Astrocyte (in vitro differentiated cells and primary cell): ENCODE data around the gene FAM163A. TPM values are rescaled to one million over a fixed set of nuclear protein-coding genes. Genes with fewer than 3 reads are reported as not detected.

Source experiments
- DNase-seq: peaks from one replicate; pipeline ENCODE4 v3.0.0-alpha.2; 2010; ENCODE audit warnings: low read depth
- FAIRE-seq: peaks from 2 replicates; lab custom pipeline; 2011; peaks lifted over from hg19 to GRCh38; lab: Jason Lieb, UNC
- H2AFZ ChIP-seq: 2 replicates; pipeline ENCODE4 v1.6.0; 2012; ENCODE audit warnings: low read depth, low read length, inconsistent platforms
- H3K27ac ChIP-seq: 2 replicates; pipeline ENCODE4 v1.5.1; 2011; ENCODE audit warnings: low read depth, low read length, inconsistent platforms
- H3K27me3 ChIP-seq: 2 replicates; pipeline ENCODE4 v1.6.0; 2011; ENCODE audit warnings: low read length, inconsistent platforms; ENCODE audit not compliant: insufficient read depth
- H3K36me3 ChIP-seq: 2 replicates; pipeline ENCODE4 v1.5.1; 2011; ENCODE audit warnings: low read length, inconsistent platforms; ENCODE audit not compliant: insufficient read depth
- H3K4me1 ChIP-seq: 2 replicates; pipeline ENCODE4 v1.5.1; 2011; ENCODE audit warnings: low read length, inconsistent platforms; ENCODE audit not compliant: insufficient read depth
- H3K4me2 ChIP-seq: 2 replicates; pipeline ENCODE4 v1.6.0; 2012; ENCODE audit warnings: low read length, inconsistent platforms
- H3K4me3 ChIP-seq: 2 replicates; pipeline ENCODE4 v1.5.1; 2011; ENCODE audit warnings: low read depth, mild to moderate bottlenecking, low read length, inconsistent platforms; ENCODE audit not compliant: insufficient read depth
- H3K79me2 ChIP-seq: 2 replicates; pipeline ENCODE4 v1.6.0; 2012; ENCODE audit warnings: mild to moderate bottlenecking, low read length, inconsistent platforms; ENCODE audit not compliant: insufficient read depth
- H3K9ac ChIP-seq: 2 replicates; pipeline ENCODE4 v1.6.0; 2012; ENCODE audit warnings: mild to moderate bottlenecking, low read length, inconsistent platforms
- H3K9me3 ChIP-seq: 2 replicates; pipeline ENCODE4 v1.5.1; 2012; ENCODE audit warnings: low read depth, mild to moderate bottlenecking, low read length, inconsistent platforms; ENCODE audit not compliant: insufficient read depth
- H4K20me1 ChIP-seq: 2 replicates; pipeline ENCODE4 v1.6.0; 2012; ENCODE audit warnings: low read length, inconsistent platforms; ENCODE audit not compliant: insufficient read depth
- H3K27ac Mint-ChIP-seq: one replicate; pipeline ENCODE4 v1.8.0; 2021; ENCODE audit warnings: mild to moderate bottlenecking, mixed read lengths; ENCODE audit not compliant: unreplicated experiment
- H3K27me3 Mint-ChIP-seq: one replicate; pipeline ENCODE4 v1.8.0; 2021; ENCODE audit warnings: low read depth, mixed read lengths; ENCODE audit not compliant: unreplicated experiment
- H3K36me3 Mint-ChIP-seq: one replicate; pipeline ENCODE4 v1.8.0; 2021; ENCODE audit warnings: low read depth, mixed read lengths; ENCODE audit not compliant: unreplicated experiment
- H3K4me1 Mint-ChIP-seq: one replicate; pipeline ENCODE4 v1.8.0; 2021; ENCODE audit warnings: low read depth, mixed read lengths; ENCODE audit not compliant: unreplicated experiment
- H3K4me3 Mint-ChIP-seq: one replicate; pipeline ENCODE4 v1.8.0; 2021; ENCODE audit warnings: mild to moderate bottlenecking, moderate library complexity, mixed read lengths; ENCODE audit not compliant: unreplicated experiment
- H3K9me3 Mint-ChIP-seq: one replicate; pipeline ENCODE4 v1.8.0; 2021; ENCODE audit warnings: mild to moderate bottlenecking, mixed read lengths; ENCODE audit not compliant: unreplicated experiment
- CTCF ChIP-seq: IDR thresholded peaks from 2 replicates; pipeline ENCODE4 v1.5.1; 2011; ENCODE audit warnings: low read depth, mild to moderate bottlenecking, inconsistent platforms, low read length, moderate library complexity; ENCODE audit not compliant: insufficient read depth
- EZH2 ChIP-seq: IDR thresholded peaks from 2 replicates; pipeline ENCODE4 v1.6.1; 2012; ENCODE audit warnings: mild to moderate bottlenecking, low read length, inconsistent platforms; ENCODE audit not compliant: insufficient read depth
- total RNA-seq: library from RNA; stranded (reverse); gene quantifications from 2 replicates; pipeline ENCODE4 v1.2.1, GENCODE V29; 2021

The FAM163A gene
- total RNA-seq, 1 donor from 2014 or later, result not detected

- no peak for FAIRE-seq
- no peak for DNase-seq
- Histone ChIP-seq H3K79me2 (no peaks in the 10 kb centered on the region), H3K9me3 (no peaks in the 10 kb centered on the region), H3K27ac (no peak overlapping the region), H2AFZ (no peak overlapping the region), H3K36me3 (no peaks in the 10 kb centered on the region), H3K4me2 (no peak overlapping the region), H3K9ac (no peak overlapping the region), H3K27me3 (peaks cover 6% of the 10 kb centered on the region), H3K4me1 (no peaks in the 10 kb centered on the region), H4K20me1 (no peaks in the 10 kb centered on the region), H3K4me3 (no peak overlapping the region)
- H3K36me3 Mint-ChIP-seq, result no peaks in the 10 kb centered on the region
- no peak overlapping the region for H3K4me3 Mint-ChIP-seq
- H3K4me1 Mint-ChIP-seq, result no peaks in the 10 kb centered on the region
- H3K27ac Mint-ChIP-seq, result no peak overlapping the region
- H3K27me3 Mint-ChIP-seq, result peaks cover 16% of the 10 kb centered on the region
- H3K9me3 Mint-ChIP-seq, result peaks cover 7% of the 10 kb centered on the region
- TF ChIP-seq CTCF, result no peak
Measured at GRCh38 chr1:179760521-179760920, 17.4 kb downstream of the FAM163A start.

GRCh38 chr1:179761296-179761695 is 18.2 kb downstream of the FAM163A start:
- TF ChIP-seq EZH2, result no peak
- no peak for TF ChIP-seq CTCF
- Histone ChIP-seq H3K36me3 (no peaks in the 10 kb centered on the region), H3K4me3 (no peak overlapping the region), H3K27me3 (peaks cover 6% of the 10 kb centered on the region), H2AFZ (no peak overlapping the region), H3K9ac (no peak overlapping the region), H3K27ac (no peak overlapping the region), H4K20me1 (no peaks in the 10 kb centered on the region), H3K79me2 (no peaks in the 10 kb centered on the region), H3K4me2 (no peak overlapping the region), H3K4me1 (no peaks in the 10 kb centered on the region), H3K9me3 (no peaks in the 10 kb centered on the region)
- FAIRE-seq (no peak), DNase-seq (no peak)
- peaks cover 17% of the 10 kb centered on the region for H3K27me3 Mint-ChIP-seq
- H3K9me3 Mint-ChIP-seq, result peaks cover 9% of the 10 kb centered on the region
- no peak overlapping the region for H3K27ac Mint-ChIP-seq
- no peaks in the 10 kb centered on the region for H3K4me1 Mint-ChIP-seq
- H3K36me3 Mint-ChIP-seq, result no peaks in the 10 kb centered on the region
- no peak overlapping the region for H3K4me3 Mint-ChIP-seq

GRCh38 chr1:179761846-179762640 is 19.0 kb downstream of the FAM163A start:
- no peak overlapping the region for H3K27ac Mint-ChIP-seq
- H3K9me3 ChIP-seq, result no peaks in the 10 kb centered on the region
- no peak overlapping the region for H2AFZ ChIP-seq
- no peaks in the 10 kb centered on the region for H3K36me3 Mint-ChIP-seq
- no peaks in the 10 kb centered on the region for H3K36me3 ChIP-seq
- no peak for FAIRE-seq
- H3K79me2 ChIP-seq, result no peaks in the 10 kb centered on the region
- no peak overlapping the region for H3K4me3 ChIP-seq
- no peak overlapping the region for H3K4me2 ChIP-seq
- peaks cover 10% of the 10 kb centered on the region for H3K9me3 Mint-ChIP-seq
- peaks cover 19% of the 10 kb centered on the region for H3K27me3 Mint-ChIP-seq
- no peak for DNase-seq
- no peaks in the 10 kb centered on the region for H3K4me1 ChIP-seq
- peaks cover 6% of the 10 kb centered on the region for H3K27me3 ChIP-seq
- no peak overlapping the region for H3K9ac ChIP-seq
- no peak overlapping the region for H3K27ac ChIP-seq
- no peaks in the 10 kb centered on the region for H4K20me1 ChIP-seq
- TF ChIP-seq EZH2, result no peak
- TF ChIP-seq CTCF, result no peak
- no peaks in the 10 kb centered on the region for H3K4me1 Mint-ChIP-seq
- H3K4me3 Mint-ChIP-seq, result no peak overlapping the region
